Peyer's patch (tissue), 4 donors: Measurements from ENCODE around the gene COCH.

Experiments
- POLR2A ChIP-seq, 2 donors: fragments of 450-650 bp; IDR thresholded peaks; one replicate each; pipeline ENCODE4 v1.5.1; 2017; ENCODE audit warnings: antibody characterized with exemption in 2 of 2, mild to moderate bottlenecking in 2 of 2, moderate library complexity in 2 of 2
- TF ChIP-seq, protein P1 (sequence below), 6 experiments: fragments of 450-650 bp in 4 of 6; fragments of 200-600 bp in 2 of 6; sonication (generic) in 1 of 6; IDR thresholded peaks; one replicate each; pipeline ENCODE4 v1.5.1; 2017 to 2019; ENCODE audit warnings: antibody characterized with exemption in 6 of 6, mild to moderate bottlenecking in 3 of 6, moderate library complexity in 1 of 6

DNA sequence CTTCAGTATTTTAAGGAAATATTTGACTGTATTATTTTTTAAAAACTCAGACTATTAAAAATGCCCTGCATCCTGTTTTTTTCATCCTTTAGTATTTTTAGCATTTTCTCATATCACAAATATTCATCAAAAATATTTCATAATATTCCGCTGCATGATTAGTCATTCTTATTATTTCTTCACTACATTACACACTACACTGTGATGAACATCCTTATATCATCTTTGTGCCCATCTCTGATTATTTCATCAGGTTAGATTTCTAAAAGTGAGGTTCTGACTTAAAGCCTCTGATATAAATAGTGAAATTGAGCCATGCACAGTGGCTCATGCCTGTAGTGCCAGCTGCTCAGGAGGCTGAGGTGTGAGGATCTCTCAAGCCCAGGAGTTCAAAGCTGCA is 8.1 kb downstream of the COCH start:
- TF ChIP-seq POLR2A (IDR thresholded peaks at IDR 0.05): no peak
- TF ChIP-seq, protein P1, sequence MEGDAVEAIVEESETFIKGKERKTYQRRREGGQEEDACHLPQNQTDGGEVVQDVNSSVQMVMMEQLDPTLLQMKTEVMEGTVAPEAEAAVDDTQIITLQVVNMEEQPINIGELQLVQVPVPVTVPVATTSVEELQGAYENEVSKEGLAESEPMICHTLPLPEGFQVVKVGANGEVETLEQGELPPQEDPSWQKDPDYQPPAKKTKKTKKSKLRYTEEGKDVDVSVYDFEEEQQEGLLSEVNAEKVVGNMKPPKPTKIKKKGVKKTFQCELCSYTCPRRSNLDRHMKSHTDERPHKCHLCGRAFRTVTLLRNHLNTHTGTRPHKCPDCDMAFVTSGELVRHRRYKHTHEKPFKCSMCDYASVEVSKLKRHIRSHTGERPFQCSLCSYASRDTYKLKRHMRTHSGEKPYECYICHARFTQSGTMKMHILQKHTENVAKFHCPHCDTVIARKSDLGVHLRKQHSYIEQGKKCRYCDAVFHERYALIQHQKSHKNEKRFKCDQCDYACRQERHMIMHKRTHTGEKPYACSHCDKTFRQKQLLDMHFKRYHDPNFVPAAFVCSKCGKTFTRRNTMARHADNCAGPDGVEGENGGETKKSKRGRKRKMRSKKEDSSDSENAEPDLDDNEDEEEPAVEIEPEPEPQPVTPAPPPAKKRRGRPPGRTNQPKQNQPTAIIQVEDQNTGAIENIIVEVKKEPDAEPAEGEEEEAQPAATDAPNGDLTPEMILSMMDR (IDR thresholded peaks at IDR 0.05): no peak
